ENCODE measurements around the gene ANGEL2. TPM values are rescaled to one million over a fixed set of nuclear protein-coding genes. Genes with fewer than 3 reads are reported as not detected.
A peak's percentile ranks its signal among the peaks of the same experiment; 100 is the strongest.

The ANGEL2 gene
- total RNA-seq, 2 experiments from 2014 or later = 39.5 to 42.9 TPM

- CTCF ChIA-PET = interaction anchor here (1.9 kb wide), 1 partner anchor 13 kb away, joined by 5 read pairs; no protein-coding TSS in a partner anchor
- intact Hi-C loops (cut with micrococcal nuclease) = no loop called here
- no peaks in the 10 kb centered on the region for H3K9me3 Mint-ChIP-seq
- no peak overlapping the region for H3K4me3 Mint-ChIP-seq
- DNase-seq = no peak
- no peaks in the 10 kb centered on the region for H3K27me3 Mint-ChIP-seq (ENCODE audit: low read depth)
- H3K4me1 Mint-ChIP-seq (ENCODE audit: low read depth) = peaks cover 3% of the 10 kb centered on the region
- H3K36me3 Mint-ChIP-seq (ENCODE audit: low read depth) = no peaks in the 10 kb centered on the region
- no peak overlapping the region for H3K27ac Mint-ChIP-seq
Observed at GRCh38 chr1:212981025-212981495, 34.6 kb downstream of the ANGEL2 start.

GRCh38 chr1:212980123-212980785 is 35.4 kb downstream of the ANGEL2 start:
- H3K9me3 Mint-ChIP-seq = no peaks in the 10 kb centered on the region
- CTCF ChIA-PET = no interaction called here
- H3K4me3 Mint-ChIP-seq = no peak overlapping the region
- no peaks in the 10 kb centered on the region for H3K36me3 Mint-ChIP-seq (ENCODE audit: low read depth)
- H3K27me3 Mint-ChIP-seq (ENCODE audit: low read depth) = no peaks in the 10 kb centered on the region
- peaks cover 3% of the 10 kb centered on the region for H3K4me1 Mint-ChIP-seq (ENCODE audit: low read depth)
- no peak for DNase-seq
- H3K27ac Mint-ChIP-seq = no peak overlapping the region
- intact Hi-C loops (cut with micrococcal nuclease) = no loop called here

- peak; percentile 55 for DNase-seq
- Mint-ChIP-seq H3K27ac (no peak overlapping the region), H3K27me3 (ENCODE audit: low read depth) (no peaks in the 10 kb centered on the region), H3K9me3 (no peaks in the 10 kb centered on the region), H3K4me1 (ENCODE audit: low read depth) (peaks cover 3% of the 10 kb centered on the region), H3K4me3 (no peak overlapping the region), H3K36me3 (ENCODE audit: low read depth) (no peaks in the 10 kb centered on the region)
- CTCF ChIA-PET = no interaction called here
- intact Hi-C loops (cut with micrococcal nuclease) = no loop called here
Observed at GRCh38 chr1:212979340-212980122, 36.1 kb downstream of the ANGEL2 start.

GRCh38 chr1:212977781-212978645 is 37.7 kb downstream of the ANGEL2 start:
- CTCF ChIA-PET = interaction anchor here (0.6 to 2.4 kb wide), 2 partner anchors 10 to 143 kb away, joined by 3 to 7 read pairs; no protein-coding TSS in a partner anchor
- H3K27me3 Mint-ChIP-seq (ENCODE audit: low read depth) = no peaks in the 10 kb centered on the region
- DNase-seq = no peak
- intact Hi-C loops (cut with micrococcal nuclease) = no loop called here
- no peak overlapping the region for H3K27ac Mint-ChIP-seq
- no peaks in the 10 kb centered on the region for H3K9me3 Mint-ChIP-seq
- peaks cover 3% of the 10 kb centered on the region for H3K4me1 Mint-ChIP-seq (ENCODE audit: low read depth)
- no peaks in the 10 kb centered on the region for H3K36me3 Mint-ChIP-seq (ENCODE audit: low read depth)
- H3K4me3 Mint-ChIP-seq = no peak overlapping the region

- Mint-ChIP-seq H3K27ac (no peak overlapping the region), H3K9me3 (no peaks in the 10 kb centered on the region), H3K36me3 (ENCODE audit: low read depth) (no peaks in the 10 kb centered on the region), H3K4me1 (ENCODE audit: low read depth) (peaks cover 3% of the 10 kb centered on the region), H3K4me3 (no peak overlapping the region), H3K27me3 (ENCODE audit: low read depth) (no peaks in the 10 kb centered on the region)
- CTCF ChIA-PET = interaction anchor here (0.6 to 2.4 kb wide), 3 partner anchors 9 to 71 kb away, joined by 3 to 7 read pairs (median 5); no protein-coding TSS in a partner anchor
- intact Hi-C loops (cut with micrococcal nuclease) = no loop called here
- no peak for DNase-seq
Observed at GRCh38 chr1:212976586-212976985, 39.1 kb downstream of the ANGEL2 start.

GRCh38 chr1:212975111-212975918 is 40.4 kb downstream of the ANGEL2 start:
- no peaks in the 10 kb centered on the region for H3K27me3 Mint-ChIP-seq (ENCODE audit: low read depth)
- peaks cover 3% of the 10 kb centered on the region for H3K4me1 Mint-ChIP-seq (ENCODE audit: low read depth)
- no peaks in the 10 kb centered on the region for H3K36me3 Mint-ChIP-seq (ENCODE audit: low read depth)
- H3K27ac Mint-ChIP-seq = no peak overlapping the region
- no peak for DNase-seq
- intact Hi-C loops (cut with micrococcal nuclease) = no loop called here
- H3K9me3 Mint-ChIP-seq = no peaks in the 10 kb centered on the region
- H3K4me3 Mint-ChIP-seq = no peak overlapping the region
- CTCF ChIA-PET = interaction anchor here (2.4 kb wide), 1 partner anchor 8 kb away, joined by 7 read pairs; no protein-coding TSS in a partner anchor

- intact Hi-C loops (cut with micrococcal nuclease) = no loop called here
- no peaks in the 10 kb centered on the region for H3K27me3 Mint-ChIP-seq (ENCODE audit: low read depth)
- no peaks in the 10 kb centered on the region for H3K36me3 Mint-ChIP-seq (ENCODE audit: low read depth)
- H3K4me1 Mint-ChIP-seq (ENCODE audit: low read depth) = peaks cover 3% of the 10 kb centered on the region
- CTCF ChIA-PET = no interaction called here
- H3K27ac Mint-ChIP-seq = no peak overlapping the region
- no peak overlapping the region for H3K4me3 Mint-ChIP-seq
- no peaks in the 10 kb centered on the region for H3K9me3 Mint-ChIP-seq
- DNase-seq = no peak
Observed at GRCh38 chr1:212974711-212975110, 41.0 kb downstream of the ANGEL2 start.

- Mint-ChIP-seq H3K4me1 (ENCODE audit: low read depth) (no peaks in the 10 kb centered on the region), H3K4me3 (no peak overlapping the region), H3K9me3 (no peaks in the 10 kb centered on the region), H3K27me3 (ENCODE audit: low read depth) (no peaks in the 10 kb centered on the region), H3K36me3 (ENCODE audit: low read depth) (no peaks in the 10 kb centered on the region), H3K27ac (no peak overlapping the region)
- intact Hi-C loops (cut with micrococcal nuclease) = no loop called here
- DNase-seq = no peak
- CTCF ChIA-PET = no interaction called here
Observed at GRCh38 chr1:212973899-212974298, 41.8 kb downstream of the ANGEL2 start.

- CTCF ChIA-PET = no interaction called here
- no peak overlapping the region for H3K27ac Mint-ChIP-seq
- DNase-seq = no peak
- no peaks in the 10 kb centered on the region for H3K4me1 Mint-ChIP-seq (ENCODE audit: low read depth)
- no peaks in the 10 kb centered on the region for H3K9me3 Mint-ChIP-seq
- no peaks in the 10 kb centered on the region for H3K27me3 Mint-ChIP-seq (ENCODE audit: low read depth)
- H3K4me3 Mint-ChIP-seq = no peak overlapping the region
- no peaks in the 10 kb centered on the region for H3K36me3 Mint-ChIP-seq (ENCODE audit: low read depth)
- intact Hi-C loops (cut with micrococcal nuclease) = no loop called here
Observed at GRCh38 chr1:212973426-212973825, 42.2 kb downstream of the ANGEL2 start.

GRCh38 chr1:212971312-212971711 is 44.4 kb downstream of the ANGEL2 start:
- Mint-ChIP-seq H3K9me3 (no peaks in the 10 kb centered on the region), H3K4me3 (no peak overlapping the region)
- no peak for DNase-seq

GRCh38 chr1:212970085-212970484 is 45.6 kb downstream of the ANGEL2 start:
- CTCF ChIA-PET = no interaction called here
- H3K9me3 Mint-ChIP-seq = no peaks in the 10 kb centered on the region

More at GRCh38 chr1:212971312-212971711, 44.4 kb downstream of the ANGEL2 start:
- Mint-ChIP-seq H3K27me3 (ENCODE audit: low read depth) (no peaks in the 10 kb centered on the region), H3K36me3 (ENCODE audit: low read depth) (no peaks in the 10 kb centered on the region), H3K27ac (no peak overlapping the region), H3K4me1 (ENCODE audit: low read depth) (no peaks in the 10 kb centered on the region)
- CTCF ChIA-PET = no interaction called here
- intact Hi-C loops (cut with micrococcal nuclease) = no loop called here

More at GRCh38 chr1:212970085-212970484, 45.6 kb downstream of the ANGEL2 start:
- intact Hi-C loops (cut with micrococcal nuclease) = no loop called here
- H3K4me1 Mint-ChIP-seq (ENCODE audit: low read depth) = no peaks in the 10 kb centered on the region
- peaks cover 2% of the 10 kb centered on the region for H3K27me3 Mint-ChIP-seq (ENCODE audit: low read depth)
- DNase-seq = no peak
- H3K27ac Mint-ChIP-seq = no peak overlapping the region
- no peak overlapping the region for H3K4me3 Mint-ChIP-seq
- H3K36me3 Mint-ChIP-seq (ENCODE audit: low read depth) = no peaks in the 10 kb centered on the region
